Activated T-cell treated with anti-CD3 and anti-CD28 coated beads for 4 hours (primary cell): ENCODE results near the gene ABHD1.
"Not testable (repeated sequence)": the region's sequence is repeated elsewhere in the genome, so short reads cannot be mapped to it uniquely, and the experiment has no call there.

ENCODE experiments used
- DNase-seq: peaks from one replicate; pipeline ENCODE4 v3.0.0-alpha.2; 2020

The ABHD1 gene

GRCh38 chr2:27087823-27088410 is 35.7 kb upstream of the ABHD1 start:
- no peak for DNase-seq

- no peak for DNase-seq
Measured at GRCh38 chr2:27088634-27089033, 35.0 kb upstream of the ABHD1 start.

GRCh38 chr2:27089111-27089954 is 34.3 kb upstream of the ABHD1 start:
- no peak for DNase-seq

- DNase-seq: no peak
Measured at GRCh38 chr2:27091746-27092695, 31.6 kb upstream of the ABHD1 start.

- no peak for DNase-seq
Measured at GRCh38 chr2:27092696-27093429, 30.8 kb upstream of the ABHD1 start.

GRCh38 chr2:27093430-27094352 is 29.9 kb upstream of the ABHD1 start:
- DNase-seq: no peak

GRCh38 chr2:27094353-27094984 is 29.1 kb upstream of the ABHD1 start:
- no peak for DNase-seq

- DNase-seq: no peak
Measured at GRCh38 chr2:27095427-27095744, 28.2 kb upstream of the ABHD1 start.

GRCh38 chr2:27095745-27096651 is 27.6 kb upstream of the ABHD1 start:
- DNase-seq: no peak

- no peak for DNase-seq
Measured at GRCh38 chr2:27096748-27097297, 26.8 kb upstream of the ABHD1 start.

- no peak for DNase-seq
Measured at GRCh38 chr2:27097341-27097740, 26.3 kb upstream of the ABHD1 start.

- DNase-seq: no peak
Measured at GRCh38 chr2:27099334-27099955, 24.2 kb upstream of the ABHD1 start.

GRCh38 chr2:27100036-27100435 is 23.6 kb upstream of the ABHD1 start:
- no peak for DNase-seq

- DNase-seq: no peak
Measured at GRCh38 chr2:27102329-27102728, 21.3 kb upstream of the ABHD1 start.

- DNase-seq: no peak
Measured at GRCh38 chr2:27105981-27106380, 17.6 kb upstream of the ABHD1 start.

- DNase-seq: no peak
Measured at GRCh38 chr2:27108221-27108620, 15.4 kb upstream of the ABHD1 start.

- DNase-seq: no peak
Measured at GRCh38 chr2:27109083-27109482, 14.5 kb upstream of the ABHD1 start.

GRCh38 chr2:27110603-27111352 is 12.8 kb upstream of the ABHD1 start:
- not testable (repeated sequence) for DNase-seq
